Stimulated activated CD4-positive, alpha-beta T cell treated with anti-CD3 and anti-CD28 coated beads, Interleukin-1b, Interleukin-23, amount 100 ng/mL, for 24 hours (primary cell): ENCODE results near the gene PARVB.

Source experiments
- DNase-seq, 4 experiments: peaks; one replicate each; pipeline ENCODE4 v3.0.0-alpha.2; 2020; ENCODE audit warnings: low read depth in 4 of 4, low spot score in 1 of 4

PARVB gene

DNA sequence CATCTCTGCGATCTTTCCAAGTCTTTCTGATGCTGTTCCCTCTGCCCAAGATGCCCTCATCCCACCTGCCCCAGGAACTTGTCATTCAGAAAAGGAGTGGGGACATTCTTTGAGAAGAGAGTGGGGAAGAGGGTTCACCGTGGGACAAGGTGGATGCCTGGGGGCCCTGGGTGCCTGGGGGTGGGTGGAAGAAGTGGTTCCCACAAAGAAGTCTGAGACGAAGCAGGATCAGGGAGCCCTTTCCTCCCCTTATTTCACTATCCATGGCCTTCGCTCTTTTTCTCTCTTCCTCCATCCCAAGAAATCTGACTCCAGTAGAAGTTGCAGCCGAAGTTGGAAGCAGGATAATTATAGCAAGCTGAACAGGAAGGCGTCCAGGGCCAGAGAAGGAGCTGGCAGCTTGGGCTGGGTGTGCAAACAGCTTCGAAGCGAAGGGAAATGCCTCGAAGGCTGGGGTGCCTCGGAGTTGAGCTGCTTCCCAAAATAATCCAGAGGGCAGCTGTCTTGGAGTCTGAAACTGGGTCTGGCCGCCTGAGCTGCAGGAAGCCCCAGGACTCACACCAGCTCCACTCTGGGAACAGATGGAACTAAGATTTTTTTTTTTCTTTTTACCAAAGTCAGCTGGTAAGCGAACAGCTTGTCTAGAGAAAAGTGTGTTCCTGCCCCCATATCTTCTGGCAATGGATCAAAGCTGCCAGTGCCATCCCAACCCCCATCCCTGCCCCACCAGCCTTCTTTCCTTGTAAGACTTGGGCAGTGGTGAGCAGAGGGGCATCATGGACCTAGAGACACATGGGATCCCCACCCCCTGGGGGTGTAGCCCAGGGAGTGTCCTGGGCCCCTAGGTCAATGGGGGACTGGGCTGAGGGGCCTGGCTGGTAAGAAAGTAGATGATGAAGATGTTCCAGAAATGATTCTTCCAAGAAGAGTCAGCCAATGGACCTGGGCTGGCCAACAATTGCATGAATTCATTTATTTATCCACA, 188.1 kb downstream of the PARVB start:
- DNase-seq, result no peak

DNA sequence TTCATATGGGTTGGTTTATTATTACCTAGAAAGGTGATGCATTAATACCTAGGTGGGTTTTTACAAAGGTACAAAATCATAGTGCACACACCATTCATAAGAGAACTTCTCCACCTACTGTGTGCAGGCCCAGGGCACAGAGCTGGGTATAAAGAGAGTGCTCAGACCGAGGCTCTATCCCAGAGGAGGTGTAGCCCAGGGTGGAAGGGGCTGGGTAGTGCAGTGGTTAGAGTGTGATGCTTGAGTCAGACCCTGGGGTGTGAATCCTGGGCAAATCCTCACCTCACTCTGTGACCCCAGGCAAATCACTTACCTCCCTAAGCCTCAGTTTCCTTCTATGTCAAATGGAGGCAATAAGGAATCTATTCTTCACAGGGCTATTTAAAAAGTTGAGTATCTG, 188.8 kb downstream of the PARVB start:
- DNase-seq, result no peak

DNA sequence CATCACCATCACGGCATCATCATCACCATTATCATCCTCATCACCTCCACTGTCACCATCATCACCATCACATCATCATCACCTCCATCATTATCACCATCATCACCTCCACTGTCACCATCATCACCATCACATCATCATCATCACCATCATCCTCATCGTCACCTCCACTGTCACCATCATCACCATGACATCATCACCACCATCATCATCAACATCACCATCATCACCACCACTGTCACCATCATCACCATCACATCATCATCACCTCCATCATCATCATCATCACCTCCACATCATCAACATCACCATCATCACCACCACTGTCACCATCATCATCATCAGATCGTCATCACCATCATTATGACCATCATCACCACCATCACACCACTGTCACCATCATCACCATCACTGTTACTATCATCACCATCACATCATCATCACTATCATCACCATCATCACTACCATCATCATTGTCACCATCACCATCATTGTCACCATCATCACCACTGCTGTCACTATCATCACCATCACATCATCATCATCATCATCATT, 189.5 kb downstream of the PARVB start:
- DNase-seq, result no peak

GRCh38 chr22:44214187-44214586, 190.1 kb downstream of the PARVB start:
- DNase-seq, result no peak

GRCh38 chr22:44214764-44215163, 190.7 kb downstream of the PARVB start:
- DNase-seq, result no peak

- DNase-seq, result no peak
Measured at GRCh38 chr22:44215287-44215686, 191.2 kb downstream of the PARVB start.

DNA sequence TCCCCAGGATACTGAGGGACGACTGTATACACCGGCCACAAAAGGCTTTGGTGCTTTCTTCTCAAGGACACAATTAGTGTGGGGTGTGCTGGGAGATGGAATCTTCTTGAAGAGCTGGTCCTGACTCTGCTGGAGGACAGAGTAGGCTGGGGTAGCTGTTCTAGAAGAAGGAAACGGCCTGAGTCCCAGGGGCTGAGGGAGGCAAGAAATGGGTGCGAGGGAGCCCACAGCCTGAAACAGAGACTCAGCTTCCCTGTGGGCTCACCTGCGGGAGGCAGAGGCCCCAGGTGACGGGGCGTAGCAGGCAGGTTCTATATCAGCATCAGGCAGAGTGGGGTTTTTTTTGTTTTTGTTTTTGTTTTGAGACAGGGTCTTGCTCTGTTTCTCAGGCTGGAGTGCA, 193.2 kb downstream of the PARVB start:
- DNase-seq, result no peak

GRCh38 chr22:44218071-44218470, 194.0 kb downstream of the PARVB start:
- DNase-seq, result no peak

GRCh38 chr22:44219101-44219870, 195.2 kb downstream of the PARVB start:
- DNase-seq, result no peak

- DNase-seq, result no peak
Measured at GRCh38 chr22:44220727-44221680, 196.9 kb downstream of the PARVB start.

- DNase-seq, result no peak
Measured at GRCh38 chr22:44221710-44222475, 197.8 kb downstream of the PARVB start.
